ENCODE results near the gene HADHA.

GRCh38 chr2:26255759-26256384 is 11.4 kb upstream of the HADHA start:
- no peak for TF ChIP-seq CTCF (IDR thresholded peaks at IDR 0.05)
- TF ChIP-seq EZH2 (IDR thresholded peaks at IDR 0.05; ENCODE audit: borderline replicate concordance, insufficient read depth, low read depth, low read length, poor library complexity, severe bottlenecking): no peak
